Left renal cortex interstitium (tissue), 4 donors: ENCODE results near the gene TNFAIP3. TPM values are rescaled to one million over a fixed set of nuclear protein-coding genes. Genes with fewer than 3 reads are reported as not detected.
"Not testable (repeated sequence)": the region's sequence is repeated elsewhere in the genome, so short reads cannot be mapped to it uniquely, and the experiment has no call there.

Experiments used
- DNase-seq, 4 donors: peaks; one replicate each; pipeline ENCODE4 v3.0.0-alpha.2; 2013; ENCODE audit warnings: low read depth in 4 of 4, low spot score in 2 of 4, missing footprints in 1 of 4
- polyA plus RNA-seq, 4 donors: library from polyadenylated mRNA; unstranded; fragments of 120-200 nt; gene quantifications; one replicate each; pipeline ENCODE4 v1.2.1, GENCODE V29; 2013; ENCODE audit not compliant: insufficient read length in 4 of 4

TNFAIP3 gene
- polyA plus RNA-seq, 4 donors: 7.5 to 9.3 (median 8.2) TPM

- not testable (repeated sequence) for DNase-seq
Measured at GRCh38 chr6:137844327-137844726, 22.7 kb upstream of the TNFAIP3 start.

DNA sequence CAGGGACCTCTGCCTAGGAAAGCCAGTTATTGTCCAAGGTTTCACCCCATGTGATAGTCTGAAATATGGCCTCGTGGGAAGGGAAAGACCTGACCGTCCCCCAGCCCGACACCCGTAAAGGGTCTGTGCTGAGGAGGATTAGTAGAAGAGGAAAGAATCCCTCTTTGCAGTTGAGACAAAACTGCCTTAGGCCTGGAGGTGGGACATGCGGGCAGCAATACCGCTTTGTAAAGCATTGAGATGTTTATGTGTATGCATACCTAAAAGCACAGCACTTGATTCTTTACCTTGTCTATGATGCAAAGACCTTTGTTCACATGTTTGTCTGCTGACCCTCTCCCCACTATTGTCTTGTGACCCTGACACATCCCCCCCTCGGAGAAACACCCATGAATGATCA lies 22.3 kb upstream of the TNFAIP3 start:
- DNase-seq: not testable (repeated sequence)

DNA sequence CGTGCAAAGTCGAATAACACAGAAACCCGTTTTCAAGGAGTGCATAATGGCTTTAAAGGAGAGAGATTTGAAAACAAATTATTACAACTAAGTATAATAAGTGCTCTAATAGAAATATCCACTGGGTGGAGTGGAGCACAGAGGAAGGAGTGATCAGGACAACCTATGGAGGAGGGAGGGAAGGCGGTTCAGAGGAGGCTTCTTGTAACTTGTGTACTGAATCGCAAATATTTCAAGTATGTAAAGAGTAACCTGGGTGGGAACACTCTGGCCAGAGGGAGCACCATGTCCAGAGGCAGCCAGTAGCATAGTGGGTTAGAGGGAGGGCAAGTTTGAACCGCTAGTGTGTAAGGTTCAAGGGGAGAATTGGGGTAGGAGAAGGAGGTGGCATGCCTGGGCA lies 21.6 kb upstream of the TNFAIP3 start:
- no peak for DNase-seq

DNA sequence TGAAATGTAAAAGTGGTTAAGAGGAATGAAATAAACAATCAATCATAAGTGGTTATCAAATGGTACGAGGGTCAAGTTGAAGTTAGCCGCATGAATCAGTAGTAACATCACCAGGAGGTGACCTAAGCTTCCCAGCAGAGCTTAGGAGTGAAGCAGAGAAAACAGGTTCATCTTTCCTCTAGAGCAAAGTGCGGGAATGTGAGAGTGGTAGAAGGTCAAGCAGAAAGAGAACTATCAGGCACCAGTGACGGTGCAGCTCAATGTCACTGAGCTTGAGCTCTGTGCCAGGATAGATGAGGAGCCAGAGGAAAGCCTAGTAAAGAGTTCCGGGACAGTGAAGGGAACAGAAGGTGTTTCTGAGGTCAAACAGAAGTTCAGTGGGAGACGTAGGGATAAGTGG lies 20.8 kb upstream of the TNFAIP3 start:
- no peak for DNase-seq

DNA sequence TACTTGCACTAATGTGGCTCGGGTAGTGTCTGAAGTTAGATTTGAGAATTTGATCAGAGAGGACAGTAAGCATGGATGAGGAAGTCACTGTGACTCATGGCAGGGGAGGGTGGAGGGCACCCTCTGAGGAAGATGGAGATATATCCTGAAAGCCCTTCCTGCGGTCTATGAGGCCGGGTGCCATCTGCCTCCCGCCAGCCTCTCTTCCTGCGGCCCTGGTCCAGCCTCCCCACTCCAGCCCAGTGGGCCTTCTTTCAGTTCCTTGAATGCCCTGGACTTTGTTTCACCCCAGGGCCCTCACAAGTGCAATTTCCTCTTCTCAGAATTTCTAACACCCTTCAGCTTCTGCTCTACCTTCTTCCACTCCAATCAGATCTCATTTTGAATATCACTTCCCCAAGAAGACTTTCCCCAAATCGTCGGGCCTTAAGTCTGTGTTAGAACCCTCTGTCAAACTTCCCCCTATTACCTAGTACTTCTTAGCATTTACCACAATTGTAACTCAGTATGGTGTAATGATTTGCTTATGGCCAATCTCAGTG lies 20.2 kb upstream of the TNFAIP3 start:
- DNase-seq: no peak

DNA sequence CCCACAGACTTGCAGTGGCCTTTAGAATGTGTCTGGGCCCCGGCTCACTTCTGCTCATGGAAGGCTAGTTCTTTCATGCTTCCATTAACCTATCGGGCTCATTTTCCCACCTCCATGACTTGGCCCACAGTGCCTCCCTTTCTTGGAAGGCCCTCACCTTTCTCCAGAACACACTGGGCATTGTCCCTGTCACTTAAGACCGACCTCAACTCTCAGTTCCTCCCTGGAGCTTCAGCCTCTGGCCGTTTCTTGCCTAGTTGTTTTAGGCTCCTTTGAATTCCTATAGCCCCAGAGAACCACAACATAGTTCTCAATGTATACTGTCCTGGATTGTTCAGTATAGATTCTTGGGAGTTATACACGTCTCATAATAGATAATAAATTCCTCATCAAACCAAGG lies 19.3 kb upstream of the TNFAIP3 start:
- DNase-seq: no peak

GRCh38 chr6:137848672-137849071 lies 18.4 kb upstream of the TNFAIP3 start:
- DNase-seq: no peak

DNA sequence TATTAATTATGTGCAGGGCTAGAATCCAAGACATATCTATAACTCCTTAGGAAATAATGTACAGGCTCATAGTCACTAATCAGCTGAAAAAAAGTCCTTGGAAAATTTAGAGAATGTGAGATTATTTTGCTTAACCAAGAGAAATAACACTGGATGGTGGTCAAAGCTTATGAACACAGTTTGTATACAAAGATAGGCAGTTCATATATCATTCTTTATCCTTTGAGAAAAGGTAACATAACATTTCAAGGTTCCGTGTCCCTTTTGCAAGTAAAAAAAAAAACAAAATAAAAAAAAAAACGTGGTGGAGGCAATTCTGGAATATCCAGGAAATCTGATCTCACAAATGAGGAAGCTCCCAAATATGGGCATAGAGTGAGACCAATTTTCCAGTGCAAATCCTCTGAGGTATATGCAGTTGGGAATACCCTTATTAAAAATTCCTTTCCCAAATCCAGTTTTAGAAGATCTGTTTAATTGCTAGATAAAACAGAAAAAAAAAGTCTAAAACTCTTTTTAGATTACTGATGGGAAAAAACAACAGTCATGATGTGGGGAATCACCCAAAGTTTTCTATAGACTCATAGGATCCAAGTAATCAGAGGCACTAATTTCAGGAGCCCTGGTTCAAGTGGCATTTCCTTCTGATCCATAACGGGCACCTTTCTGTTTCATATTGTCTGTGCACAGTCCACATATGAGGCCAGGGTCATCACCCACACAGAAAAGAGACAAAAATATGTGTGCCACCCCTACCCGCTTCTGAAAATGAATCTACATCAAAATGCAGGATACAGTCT lies 17.7 kb upstream of the TNFAIP3 start:
- no peak for DNase-seq

GRCh38 chr6:137849981-137850714 lies 16.9 kb upstream of the TNFAIP3 start:
- DNase-seq: no peak

- no peak for DNase-seq
Measured at GRCh38 chr6:137850816-137851602, 16.1 kb upstream of the TNFAIP3 start.

DNA sequence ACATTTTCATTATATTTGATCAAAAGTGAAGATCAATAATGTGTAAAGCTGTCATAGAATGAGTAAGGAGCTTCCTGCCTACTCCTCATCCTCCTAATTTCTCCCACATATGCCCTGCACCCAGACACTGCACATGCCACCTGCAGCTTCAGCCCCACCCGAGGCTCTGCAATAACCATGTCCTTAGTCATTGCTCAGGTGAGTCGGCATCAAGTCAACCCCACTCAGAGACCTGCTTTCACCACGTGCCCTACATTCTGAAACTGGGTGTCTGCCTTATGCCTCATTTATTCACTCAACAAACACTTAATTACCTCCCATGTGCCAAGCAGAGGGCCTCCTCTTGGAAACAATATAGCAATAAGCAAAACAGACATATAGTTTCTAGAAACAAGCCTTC lies 15.4 kb upstream of the TNFAIP3 start:
- no peak for DNase-seq

GRCh38 chr6:137852346-137852745 lies 14.7 kb upstream of the TNFAIP3 start:
- DNase-seq: no peak

DNA sequence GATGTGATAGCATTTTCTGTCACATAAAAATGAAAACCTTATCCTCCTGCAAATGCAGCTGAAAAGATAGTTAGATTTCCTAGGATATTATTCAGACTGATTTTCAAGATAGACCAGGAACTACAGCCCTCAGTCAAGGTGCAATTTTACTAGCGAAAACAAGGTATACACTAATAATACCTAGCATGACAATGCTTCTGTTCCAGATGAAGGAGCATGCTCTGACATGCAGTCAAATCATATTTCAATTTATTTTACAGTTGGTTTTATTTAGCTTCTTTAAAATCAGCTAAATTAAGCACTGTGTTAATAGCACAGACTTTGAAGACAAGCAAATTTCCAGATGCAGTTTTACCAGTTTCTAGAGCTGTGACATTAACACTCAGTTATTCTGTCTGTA lies 14.2 kb upstream of the TNFAIP3 start:
- no peak for DNase-seq

GRCh38 chr6:137853569-137854213 lies 13.4 kb upstream of the TNFAIP3 start:
- DNase-seq: no peak

- no peak for DNase-seq
Measured at GRCh38 chr6:137856138-137856898, 10.7 kb upstream of the TNFAIP3 start.

GRCh38 chr6:137859025-137859424 lies 8.0 kb upstream of the TNFAIP3 start:
- DNase-seq: no peak

GRCh38 chr6:137860394-137861005 lies 6.6 kb upstream of the TNFAIP3 start:
- no peak for DNase-seq

GRCh38 chr6:137861550-137862337 lies 5.3 kb upstream of the TNFAIP3 start:
- no peak for DNase-seq
